HCT116 (cell line): Measurements from ENCODE around the gene CFAP54. TPM values are rescaled to one million over a fixed set of nuclear protein-coding genes. Genes with fewer than 3 reads are reported as not detected.

Experiments used
- ATAC-seq: fragments of 200-7000 bp; cut with Tn5 transposase; 2 replicates; pipeline ENCODE4 v1.9.1; 2020; ENCODE audit warnings: mild to moderate bottlenecking, moderate library complexity
- BruUV-seq: library from RNA; stranded (reverse); fragments of 400-500 nt; replicated peaks from 2 replicates; lab custom pipeline; 2021; lab: Mats Ljungman, UMichigan
- CTCF ChIA-PET: fragments of 300-600 bp; sonication (Branson Sonifier 250); formaldehyde crosslinking; loops from one replicate; lab custom pipeline; 2021; ENCODE audit warnings: antibody characterized with exemption; lab: Charles Lee
- POLR2A ChIA-PET: fragments of 300-600, 350-600 bp; sonication (Branson Sonifier 250); formaldehyde crosslinking; loops from one replicate; lab custom pipeline; 2021; ENCODE audit warnings: antibody characterized with exemption; lab: Charles Lee
- RAD21 ChIA-PET, 2 experiments: fragments of 300-600 bp; sonication (Branson Sonifier 250); formaldehyde crosslinking; loops; one replicate each; lab custom pipeline; 2023; ENCODE audit warnings: low total read pairs in 2 of 2; ENCODE audit not compliant: uncharacterized antibody in 2 of 2, unreplicated experiment in 2 of 2, low non-redundant PET in 1 of 2; lab: Charles Lee
- DNase-seq: peaks from one replicate; pipeline ENCODE4 v3.0.0-alpha.2; 2010; ENCODE audit warnings: low read depth, low spot score
- H2AFZ ChIP-seq: fragments of 200-600 bp; shearing (Covaris generic), sonication (generic); 2 replicates; pipeline ENCODE4 v1.6.1; 2017; ENCODE audit warnings: low read depth, mixed run types, mixed read lengths, antibody characterized with exemption, low read length; ENCODE audit not compliant: poor library complexity, severe bottlenecking
- H3K27ac ChIP-seq: 2 replicates; pipeline ENCODE4 v1.5.1; 2012; ENCODE audit warnings: low read depth, low read length
- H3K27me3 ChIP-seq: fragments of 200-600 bp; sonication (generic); 2 replicates; pipeline ENCODE4 v1.6.1; 2016; ENCODE audit warnings: mixed run types, low read length, mixed read lengths; ENCODE audit not compliant: insufficient read depth
- H3K36me3 ChIP-seq, 2 experiments: fragments of 200-500 bp in 1 of 2; fragments of 200-600 bp in 1 of 2; sonication (Bioruptor generic) in 1 of 2; sonication (generic) in 1 of 2; 2 replicates each; pipeline versions ENCODE4 v1.5.1 to v1.6.1; 2014 to 2016; ENCODE audit warnings: low read length in 2 of 2, inconsistent platforms in 1 of 2, mixed read lengths in 1 of 2, mixed run types in 1 of 2; ENCODE audit not compliant: insufficient read depth in 2 of 2, control insufficient read depth in 1 of 2
- H3K4me1 ChIP-seq, 2 experiments: fragments of 200-600 bp in 1 of 2; sonication (generic) in 1 of 2; 2 replicates each; pipeline versions ENCODE4 v1.5.1 to v1.6.1; 2012 to 2017; ENCODE audit warnings: low read length in 2 of 2, inconsistent platforms in 1 of 2, mild to moderate bottlenecking in 1 of 2, mixed read lengths in 1 of 2, mixed run types in 1 of 2, moderate library complexity in 1 of 2; ENCODE audit not compliant: insufficient read depth in 2 of 2, control insufficient read depth in 1 of 2
- H3K4me2 ChIP-seq: fragments of 200-600 bp; sonication (generic); 2 replicates; pipeline ENCODE4 v1.6.1; 2017; ENCODE audit warnings: mixed run types, low read length, mixed read lengths
- H3K4me3 ChIP-seq, 2 experiments: fragments of 200-600 bp in 1 of 2; sonication (generic) in 1 of 2; replicated peaks in 1 of 2; 2 replicates each; pipeline ENCODE4 v1.5.1; 2011 to 2016; ENCODE audit warnings: low read length in 2 of 2, control low read depth in 1 of 2, low read depth in 1 of 2, mild to moderate bottlenecking in 1 of 2, mixed read lengths in 1 of 2, mixed run types in 1 of 2
- H3K79me2 ChIP-seq: fragments of 200-600 bp; sonication (generic); 2 replicates; pipeline ENCODE4 v1.6.1; 2017; ENCODE audit warnings: mild to moderate bottlenecking, mixed run types, low read length, moderate library complexity, mixed read lengths; ENCODE audit not compliant: insufficient read depth
- H3K9ac ChIP-seq: fragments of 200-600 bp; sonication (generic); 2 replicates; pipeline ENCODE4 v1.6.1; 2016; ENCODE audit warnings: low read length, mixed read lengths
- H3K9me2 ChIP-seq: fragments of 200-600 bp; sonication (generic), shearing (Covaris generic); 2 replicates; pipeline ENCODE4 v1.6.1; 2017; ENCODE audit warnings: mixed run types, mild to moderate bottlenecking, moderate library complexity; ENCODE audit not compliant: insufficient read depth
- H3K9me3 ChIP-seq, 2 experiments: fragments of 200-500 bp in 1 of 2; fragments of 200-600 bp in 1 of 2; sonication (Bioruptor generic) in 1 of 2; sonication (generic) in 1 of 2; 2 replicates each; pipeline ENCODE4 v1.6.1; 2014 to 2017; ENCODE audit warnings: low read length in 2 of 2, mixed read lengths in 2 of 2, inconsistent platforms in 1 of 2, low read depth in 1 of 2, mild to moderate bottlenecking in 1 of 2, mixed run types in 1 of 2, moderate library complexity in 1 of 2; ENCODE audit not compliant: control insufficient read depth in 1 of 2, insufficient read depth in 1 of 2
- H4K20me1 ChIP-seq: fragments of 200-600 bp; sonication (generic), shearing (Covaris generic); 2 replicates; pipeline ENCODE4 v1.6.1; 2017; ENCODE audit warnings: mixed run types, mild to moderate bottlenecking, moderate library complexity; ENCODE audit not compliant: insufficient read depth
- CBX3 ChIP-seq: IDR thresholded peaks from 2 replicates; pipeline ENCODE4 v1.6.1; 2012; ENCODE audit warnings: low read depth
- CEBPB ChIP-seq: IDR thresholded peaks from 2 replicates; pipeline ENCODE4 v1.6.1; 2012; ENCODE audit warnings: low read depth
- CTCF ChIP-seq, 3 experiments: fragments of 200-600 bp in 1 of 3; sonication (generic) in 1 of 3; IDR thresholded peaks in 2 of 3; conservative IDR thresholded peaks in 1 of 3; 2 replicates each; pipeline ENCODE4 v1.5.1; 2012 to 2017; ENCODE audit warnings: low read depth in 2 of 3, low read length in 2 of 3, antibody characterized with exemption in 1 of 3, borderline replicate concordance in 1 of 3, control low read depth in 1 of 3, mild to moderate bottlenecking in 1 of 3, mixed read lengths in 1 of 3, mixed run types in 1 of 3, moderate library complexity in 1 of 3; ENCODE audit not compliant: insufficient read depth in 1 of 3
- RAD21 ChIP-seq: IDR thresholded peaks from 2 replicates; pipeline ENCODE4 v1.6.1; 2012; ENCODE audit warnings: low read depth, mild to moderate bottlenecking
- ZBTB33 ChIP-seq: IDR thresholded peaks from 2 replicates; pipeline ENCODE4 v1.6.1; 2011; ENCODE audit warnings: mild to moderate bottlenecking, low read length, moderate library complexity; ENCODE audit not compliant: insufficient replicate concordance; ENCODE audit errors: extremely low read depth
- intact Hi-C: fragments of 100-400 bp; cut with micrococcal nuclease; formaldehyde crosslinking; loops from 2 replicates; pipeline ENCODE4 v1.10.0; 2022
- total RNA-seq: library from RNA; stranded (reverse); gene quantifications from one replicate; pipeline ENCODE4 v1.2.1, GENCODE V29; 2021; ENCODE audit not compliant: unreplicated experiment

The CFAP54 gene
- total RNA-seq, 1 experiment from 2014 or later, result 0.25 TPM

- POLR2A ChIA-PET, result no interaction called here
- no peaks in the 10 kb centered on the region for H3K79me2 ChIP-seq
- H3K9me3 ChIP-seq, result no peaks in the 10 kb centered on the region
- H3K4me3 ChIP-seq, result no peak overlapping the region
- ATAC-seq, result peak; percentile 57; the same call in 1 of the 2 replicates
- TF ChIP-seq CTCF (IDR thresholded peaks at IDR 0.05 in 2 of 3, conservative IDR thresholded peaks at IDR 0.05 in 1 of 3; ENCODE audit: borderline replicate concordance in 1 of 3, insufficient read depth in 1 of 3, low read depth in 2 of 3, low read length in 2 of 3), result 0 out of 6 replicates have a peak, but pooled peaks of 1 of the 3 experiments have one; percentile 6
- 0 out of 2 replicates have a peak, but pooled peaks have one; percentile 13 for TF ChIP-seq CEBPB
- peak; percentile 30 for TF ChIP-seq RAD21
- no peak for TF ChIP-seq ZBTB33
- no peak for TF ChIP-seq CBX3
- TF ChIP-seq, all 23 proteins: peak for 3
- H3K27me3 ChIP-seq, result peaks cover 17% of the 10 kb centered on the region
- BruUV-seq, result no TSS peak
- no peak overlapping the region for H3K9ac ChIP-seq
- intact Hi-C loops, result no loop called here
- no peak overlapping the region for H2AFZ ChIP-seq
- no peak for DNase-seq
- no peaks in the 10 kb centered on the region for H3K9me2 ChIP-seq
- no peak overlapping the region for H3K27ac ChIP-seq
- ChIA-PET RAD21 (no interaction called here), CTCF (no interaction called here)
- no peak overlapping the region for H3K4me2 ChIP-seq
- H4K20me1 ChIP-seq, result no peaks in the 10 kb centered on the region
- no peaks in the 10 kb centered on the region for H3K36me3 ChIP-seq
- no peaks in the 10 kb centered on the region for H3K4me1 ChIP-seq
These were observed 168.7 kb downstream of the CFAP54 start for GRCh38 chr12:96658075-96658474.
